Lower leg skin (tissue), 3 donors: ENCODE results near the gene NKIRAS2.

Source experiments
- CTCF ChIP-seq, 3 donors: fragments of 450-650 bp; IDR thresholded peaks; one replicate each; pipeline ENCODE4 v1.5.1; 2016; ENCODE audit warnings: antibody characterized with exemption in 3 of 3, mild to moderate bottlenecking in 3 of 3, moderate library complexity in 2 of 3
- POLR2A ChIP-seq, 2 donors: fragments of 450-650 bp; IDR thresholded peaks; one replicate each; pipeline ENCODE4 v1.6.1; 2016 to 2017; ENCODE audit warnings: antibody characterized with exemption in 2 of 2, mild to moderate bottlenecking in 1 of 2, moderate library complexity in 1 of 2

- no peak for TF ChIP-seq CTCF (IDR thresholded peaks at IDR 0.05)
- TF ChIP-seq POLR2A (IDR thresholded peaks at IDR 0.05): no peak
Observed at GRCh38 chr17:42065201-42065600, 45.3 kb downstream of the NKIRAS2 start.
